ENCODE data around the gene CCR7. TPM values are rescaled to one million over a fixed set of nuclear protein-coding genes. Genes with fewer than 3 reads are reported as not detected.

The CCR7 gene
- total and polyA plus RNA-seq, 9 donors: 0.18 to 2.5 (median 0.37) TPM; not detected in 2

GRCh38 chr17:40602445-40603443 is 37.5 kb upstream of the CCR7 start:
- WGBS, 3 donors: 80 to 87% (median 85%) methylated on average over 22 of the region's 22 CpGs
- H3K9me3 ChIP-seq: no peaks in the 10 kb centered on the region

GRCh38 chr17:40600486-40601046 is 35.3 kb upstream of the CCR7 start:
- Histone ChIP-seq H3K4me1 (ENCODE audit: insufficient read depth) (no peaks in the 10 kb centered on the region), H3K36me3 (no peaks in the 10 kb centered on the region), H3K9me3 (no peaks in the 10 kb centered on the region), H3K27me3 (no peaks in the 10 kb centered on the region), H3K4me3 (no peak overlapping the region), H3K27ac (no peak overlapping the region)
- TF ChIP-seq POLR2A (IDR thresholded peaks at IDR 0.05) (no peak), EP300 (IDR thresholded peaks at IDR 0.05) (no peak), CTCF (IDR thresholded peaks at IDR 0.05) (no peak)
- WGBS, 3 donors: 59 to 74% (median 63%) methylated on average over 8 of the region's 8 CpGs
- intact Hi-C loops (cut with DNase I): no loop called here
- no peak for DNase-seq

More at GRCh38 chr17:40602445-40603443, 37.5 kb upstream of the CCR7 start:
- Histone ChIP-seq H3K4me3 (no peak overlapping the region), H3K4me1 (ENCODE audit: insufficient read depth) (no peaks in the 10 kb centered on the region), H3K27me3 (no peaks in the 10 kb centered on the region), H3K36me3 (no peaks in the 10 kb centered on the region), H3K27ac (no peak overlapping the region)
- TF ChIP-seq POLR2A (IDR thresholded peaks at IDR 0.05): no peak
- no peak for TF ChIP-seq CTCF (IDR thresholded peaks at IDR 0.05)
- TF ChIP-seq EP300 (IDR thresholded peaks at IDR 0.05): no peak
- DNase-seq: no peak
- intact Hi-C loops (cut with DNase I): no loop called here

GRCh38 chr17:40599468-40599763 is 34.1 kb upstream of the CCR7 start:
- H3K4me1 ChIP-seq (ENCODE audit: insufficient read depth): no peaks in the 10 kb centered on the region
- 67 to 72% (median 70%) methylated on average over 7 of the region's 7 CpGs for WGBS, 3 donors
- H3K9me3 ChIP-seq: no peaks in the 10 kb centered on the region
- H3K27ac ChIP-seq: no peak overlapping the region
- DNase-seq: no peak
- TF ChIP-seq EP300 (IDR thresholded peaks at IDR 0.05) (no peak), CTCF (IDR thresholded peaks at IDR 0.05) (no peak), POLR2A (IDR thresholded peaks at IDR 0.05) (no peak)
- no peaks in the 10 kb centered on the region for H3K27me3 ChIP-seq
- intact Hi-C loops (cut with DNase I): no loop called here
- no peak overlapping the region for H3K4me3 ChIP-seq
- H3K36me3 ChIP-seq: no peaks in the 10 kb centered on the region

GRCh38 chr17:40598619-40599467 is 33.6 kb upstream of the CCR7 start:
- intact Hi-C loops (cut with DNase I): no loop called here
- H3K9me3 ChIP-seq: no peaks in the 10 kb centered on the region
- 69 to 74% (median 72%) methylated on average over 20 of the region's 20 CpGs for WGBS, 3 donors
- peak in 1 of 5 donors; percentile 36 for DNase-seq
- H3K4me3 ChIP-seq: no peak overlapping the region
- no peaks in the 10 kb centered on the region for H3K27me3 ChIP-seq
- no peaks in the 10 kb centered on the region for H3K4me1 ChIP-seq (ENCODE audit: insufficient read depth)
- H3K36me3 ChIP-seq: no peaks in the 10 kb centered on the region
- TF ChIP-seq POLR2A (IDR thresholded peaks at IDR 0.05) (no peak), CTCF (IDR thresholded peaks at IDR 0.05) (no peak), EP300 (IDR thresholded peaks at IDR 0.05) (peak; percentile 68)
- H3K27ac ChIP-seq: no peak overlapping the region

Data from ovary (tissue), 9 donors.